ENCODE data around the gene TRMT11.

GRCh38 chr6:126017668-126018067 is 31.3 kb downstream of the TRMT11 start:
- TF ChIP-seq EZH2phosphoT487 (IDR thresholded peaks at IDR 0.05; ENCODE audit: insufficient read depth, low read depth) (no peak), EZH2 (IDR thresholded peaks at IDR 0.05; ENCODE audit: insufficient read depth, poor library complexity, severe bottlenecking) (no peak)
